HEK293 (cell line): ENCODE results near the gene TMEM187.
A peak's percentile ranks its signal among the peaks of the same experiment; 100 is the strongest.

Experiments
- CTCF ChIA-PET: fragments of 350-600 bp; formaldehyde crosslinking; extraction: SDS; loops from one replicate; lab custom pipeline; 2021; ENCODE audit warnings: antibody characterized with exemption; lab: Yijun Ruan, JAX
- POLR2A ChIA-PET: fragments of 300-600 bp; formaldehyde crosslinking; extraction: SDS; loops from one replicate; lab custom pipeline; 2020; ENCODE audit warnings: antibody characterized with exemption, inconsistent platforms; lab: Yijun Ruan, JAX
- H3K27ac ChIP-seq: fragments of 200-500 bp; sonication (Bioruptor generic); 2 replicates; pipeline ENCODE4 v1.5.1; 2014; ENCODE audit warnings: low read depth, low read length, control low read depth, inconsistent platforms; ENCODE audit errors: extremely low read depth
- H3K36me3 ChIP-seq, 2 experiments: fragments of 200-500 bp in 1 of 2; sonication (Bioruptor generic) in 1 of 2; 1 replicate in 1 of 2; 2 replicates in 1 of 2; pipeline ENCODE4 v1.5.1; 2014 to 2017; ENCODE audit warnings: inconsistent platforms in 2 of 2, low read length in 2 of 2; ENCODE audit not compliant: control insufficient read depth in 2 of 2, insufficient read depth in 1 of 2
- H3K4me1 ChIP-seq: fragments of 200-500 bp; sonication (Bioruptor generic); 2 replicates; pipeline ENCODE4 v1.5.1; 2014; ENCODE audit warnings: mild to moderate bottlenecking, low read length, inconsistent platforms; ENCODE audit not compliant: control insufficient read depth, insufficient read depth
- H3K4me3 ChIP-seq: 2 replicates; pipeline ENCODE4 v1.5.1; 2011; ENCODE audit warnings: low read depth, mild to moderate bottlenecking, control low read depth, low read length, moderate library complexity
- H3K9me3 ChIP-seq: fragments of 200-500 bp; sonication (Bioruptor generic); 2 replicates; pipeline ENCODE4 v1.5.1; 2014; ENCODE audit warnings: low read depth, low read length, inconsistent platforms; ENCODE audit not compliant: control insufficient read depth, insufficient read depth
- HOXD13 ChIP-seq: sonication (generic); formaldehyde crosslinking; IDR thresholded peaks from 2 replicates; pipeline ENCODE4 v1.8.0; 2022; ENCODE audit warnings: missing genetic modification reagents, borderline replicate concordance
- PATZ1 ChIP-seq: fragments of 450-650 bp; formaldehyde crosslinking; IDR thresholded peaks from 2 replicates; pipeline ENCODE4 v1.5.1; 2016; ENCODE audit warnings: missing biosample characterization, missing genetic modification characterization
- SCRT1 ChIP-seq: fragments of 450-650 bp; formaldehyde crosslinking; IDR thresholded peaks from 2 replicates; pipeline ENCODE4 v1.5.1; 2016; ENCODE audit warnings: missing biosample characterization, missing genetic modification characterization, borderline replicate concordance
- ZBTB10 ChIP-seq: fragments of 450-650 bp; formaldehyde crosslinking; IDR thresholded peaks from 2 replicates; pipeline ENCODE4 v1.5.1; 2016; ENCODE audit warnings: missing biosample characterization, missing genetic modification characterization
- ZBTB26 ChIP-seq: fragments of 450-650 bp; formaldehyde crosslinking; optimal IDR thresholded peaks from 2 replicates; pipeline ENCODE3; 2016; ENCODE audit warnings: missing biosample characterization, mild to moderate bottlenecking, missing genetic modification characterization
- ZBTB49 ChIP-seq: fragments of 450-650 bp; formaldehyde crosslinking; IDR thresholded peaks from 2 replicates; pipeline ENCODE4 v1.5.1; 2016; ENCODE audit warnings: missing biosample characterization, missing genetic modification characterization, low read depth
- ZNF140 ChIP-seq: fragments of 450-650 bp; formaldehyde crosslinking; IDR thresholded peaks from 2 replicates; pipeline ENCODE4 v1.5.1; 2016; ENCODE audit warnings: missing biosample characterization, missing genetic modification characterization
- ZNF292 ChIP-seq: fragments of 450-650 bp; formaldehyde crosslinking; IDR thresholded peaks from 2 replicates; pipeline ENCODE4 v1.5.1; 2016; ENCODE audit warnings: low read depth, missing biosample characterization, missing genetic modification characterization, borderline replicate concordance
- ZNF362 ChIP-seq: fragments of 450-650 bp; formaldehyde crosslinking; IDR thresholded peaks from 2 replicates; pipeline ENCODE4 v1.5.1; 2016; ENCODE audit warnings: missing biosample characterization, missing genetic modification characterization
- ZNF366 ChIP-seq: fragments of 450-650 bp; formaldehyde crosslinking; conservative IDR thresholded peaks from 2 replicates; pipeline ENCODE4 v1.5.1; 2016; ENCODE audit warnings: missing biosample characterization, missing genetic modification characterization
- ZNF394 ChIP-seq: fragments of 450-650 bp; formaldehyde crosslinking; IDR thresholded peaks from 2 replicates; pipeline ENCODE4 v1.5.1; 2016; ENCODE audit warnings: missing biosample characterization, missing genetic modification characterization, mild to moderate bottlenecking, moderate library complexity, borderline replicate concordance
- ZNF529 ChIP-seq: fragments of 450-650 bp; formaldehyde crosslinking; IDR thresholded peaks from 2 replicates; pipeline ENCODE4 v1.5.1; 2017; ENCODE audit warnings: missing genetic modification characterization, missing biosample characterization; ENCODE audit not compliant: insufficient replicate concordance
- ZNF600 ChIP-seq: fragments of 450-650 bp; formaldehyde crosslinking; IDR thresholded peaks from 2 replicates; pipeline ENCODE4 v1.5.1; 2016; ENCODE audit warnings: missing biosample characterization, missing genetic modification characterization
- ZNF624 ChIP-seq: fragments of 450-650 bp; formaldehyde crosslinking; IDR thresholded peaks from 2 replicates; pipeline ENCODE4 v1.5.1; 2017; ENCODE audit warnings: missing biosample characterization, missing genetic modification characterization
- ZNF707 ChIP-seq: fragments of 450-650 bp; formaldehyde crosslinking; IDR thresholded peaks from 2 replicates; pipeline ENCODE4 v1.5.1; 2016; ENCODE audit warnings: missing biosample characterization, missing genetic modification characterization
- ZNF777 ChIP-seq: fragments of 450-650 bp; formaldehyde crosslinking; IDR thresholded peaks from 2 replicates; pipeline ENCODE4 v1.5.1; 2017; ENCODE audit warnings: missing biosample characterization, missing genetic modification characterization, borderline replicate concordance
- ZSCAN23 ChIP-seq: fragments of 450-650 bp; formaldehyde crosslinking; IDR thresholded peaks from 2 replicates; pipeline ENCODE4 v1.5.1; 2016; ENCODE audit warnings: missing biosample characterization, missing genetic modification characterization

TMEM187 gene

GRCh38 chrX:154017766-154018517 lies 45.4 kb downstream of the TMEM187 start:
- peaks cover 5 to 51% of the 10 kb centered on the region in 2 experiments; a peak in 2 of 3 replicates for H3K36me3 ChIP-seq
- H3K27ac ChIP-seq, result peak overlapping the region; percentile 92; the same call in 1 of the 2 replicates
- 0 out of 2 replicates have a peak overlapping the region, but pooled peaks have one; percentile 59 for H3K4me3 ChIP-seq
- peak; percentile 74 for TF ChIP-seq ZNF362
- TF ChIP-seq ZNF140, result no peak
- ChIA-PET POLR2A (interaction anchor here (0.6 to 1.4 kb wide), 4 partner anchors 10 to 23 kb away, joined by 3 to 5 read pairs (median 4); no protein-coding TSS in a partner anchor), CTCF (interaction anchor here (1.0 kb wide), 2 partner anchors 29 to 46 kb away, joined by 3 to 4 read pairs; partner anchors contain the start of gene HCFC1)
- peaks cover 4% of the 10 kb centered on the region; the same call in 1 of the 2 replicates for H3K4me1 ChIP-seq
- no peaks in the 10 kb centered on the region for H3K9me3 ChIP-seq

- Histone ChIP-seq H3K4me1 (peaks cover 8% of the 10 kb centered on the region; the same call in 1 of the 2 replicates), H3K36me3 (peaks cover 5 to 45% of the 10 kb centered on the region in 2 experiments; a peak in 2 of 3 replicates), H3K9me3 (no peaks in the 10 kb centered on the region), H3K4me3 (peak overlapping the region; percentile 59), H3K27ac (peak overlapping the region; percentile 92)
- ChIA-PET POLR2A (interaction anchor here (0.6 to 1.4 kb wide), 3 partner anchors 10 to 342 kb away, joined by 3 to 5 read pairs (median 3); no protein-coding TSS in a partner anchor), CTCF (interaction anchor here (0.9 to 1.0 kb wide), 3 partner anchors 28 to 47 kb away, joined by 3 to 6 read pairs (median 4); partner anchors contain the start of gene HCFC1)
- no peak for TF ChIP-seq ZNF529 (tag by site-specific recombination)
- TF ChIP-seq ZNF600, result no peak
- TF ChIP-seq ZNF394 (tag by site-specific recombination), result no peak
- no peak for TF ChIP-seq HOXD13 (CRISPR knock-in tag)
Observed at GRCh38 chrX:154018518-154019060, 46.0 kb downstream of the TMEM187 start.

- Histone ChIP-seq H3K36me3 (peaks cover 5 to 44% of the 10 kb centered on the region in 2 experiments; a peak in 2 of 3 replicates), H3K27ac (peak overlapping the region; percentile 92), H3K4me3 (peak overlapping the region; percentile 59), H3K4me1 (peaks cover 8% of the 10 kb centered on the region; the same call in 1 of the 2 replicates), H3K9me3 (no peaks in the 10 kb centered on the region)
- ChIA-PET POLR2A (interaction anchor here (0.6 to 1.4 kb wide), 2 partner anchors 11 to 341 kb away, joined by 3 read pairs; no protein-coding TSS in a partner anchor), CTCF (interaction anchor here (0.9 to 1.0 kb wide), 3 partner anchors 28 to 48 kb away, joined by 3 to 6 read pairs (median 4); partner anchors contain the start of gene HCFC1)
- TF ChIP-seq PATZ1 (tag by site-specific recombination), result peak; percentile 31; the same call in 1 of the 2 replicates
- no peak for TF ChIP-seq ZNF292 (tag by site-specific recombination)
- no peak for TF ChIP-seq ZBTB49 (tag by site-specific recombination)
- TF ChIP-seq ZBTB10, result no peak
- no peak for TF ChIP-seq ZNF777 (tag by site-specific recombination)
- TF ChIP-seq ZBTB26 (tag by site-specific recombination), result peak; percentile 74
- TF ChIP-seq SCRT1 (tag by site-specific recombination), result no peak
- no peak for TF ChIP-seq ZNF707
- TF ChIP-seq ZNF529 (tag by site-specific recombination), result no peak
- TF ChIP-seq ZSCAN23, result no peak
- no peak for TF ChIP-seq ZNF624
- no peak for TF ChIP-seq ZNF366
Observed at GRCh38 chrX:154019061-154019621, 46.6 kb downstream of the TMEM187 start.
